NCI-H510A treated with DMSO at 0.1 percent for 48 hours (cell line): ENCODE results near the gene HNRNPM.
"Not testable (repeated sequence)": the region's sequence is repeated elsewhere in the genome, so short reads cannot be mapped to it uniquely, and the experiment has no call there.

Experiments used
- DNase-seq: peaks from one replicate; lab custom pipeline; 2025; lab: John Stamatoyannopoulos, UW

HNRNPM gene

GRCh38 chr19:8426283-8426682, 18.5 kb upstream of the HNRNPM start:
- DNase-seq, result no peak

GRCh38 chr19:8429044-8429443, 15.7 kb upstream of the HNRNPM start:
- no peak for DNase-seq

- DNase-seq, result no peak
Observed at GRCh38 chr19:8429826-8430225, 14.9 kb upstream of the HNRNPM start.

GRCh38 chr19:8430650-8431049, 14.1 kb upstream of the HNRNPM start:
- no peak for DNase-seq

GRCh38 chr19:8438236-8438635, 6.5 kb upstream of the HNRNPM start:
- DNase-seq, result no peak

GRCh38 chr19:8441725-8442544, 2.8 kb upstream of the HNRNPM start:
- DNase-seq, result no peak

GRCh38 chr19:8444140-8444676, 567 bp upstream of the HNRNPM start:
- not testable (repeated sequence) for DNase-seq

- DNase-seq, result no peak
Observed at GRCh38 chr19:8445488-8446001, 770 bp downstream of the HNRNPM start.

- DNase-seq, result no peak
Observed at GRCh38 chr19:8446061-8446709, 1.4 kb downstream of the HNRNPM start.

- no peak for DNase-seq
Observed at GRCh38 chr19:8449830-8450229, 5.1 kb downstream of the HNRNPM start.

GRCh38 chr19:8451377-8451776, 6.6 kb downstream of the HNRNPM start:
- no peak for DNase-seq

- DNase-seq, result no peak
Observed at GRCh38 chr19:8451885-8452284, 7.1 kb downstream of the HNRNPM start.

- no peak for DNase-seq
Observed at GRCh38 chr19:8452446-8453123, 7.8 kb downstream of the HNRNPM start.

GRCh38 chr19:8453616-8454015, 8.8 kb downstream of the HNRNPM start:
- no peak for DNase-seq

- no peak for DNase-seq
Observed at GRCh38 chr19:8454218-8454617, 9.4 kb downstream of the HNRNPM start.

- no peak for DNase-seq
Observed at GRCh38 chr19:8455018-8455417, 10.2 kb downstream of the HNRNPM start.

- DNase-seq, result no peak
Observed at GRCh38 chr19:8456064-8456463, 11.3 kb downstream of the HNRNPM start.

GRCh38 chr19:8457209-8457608, 12.4 kb downstream of the HNRNPM start:
- no peak for DNase-seq

- DNase-seq, result no peak
Observed at GRCh38 chr19:8457827-8458226, 13.1 kb downstream of the HNRNPM start.

- DNase-seq, result no peak
Observed at GRCh38 chr19:8458380-8458779, 13.6 kb downstream of the HNRNPM start.

GRCh38 chr19:8459095-8459494, 14.3 kb downstream of the HNRNPM start:
- no peak for DNase-seq

- no peak for DNase-seq
Observed at GRCh38 chr19:8459520-8460270, 14.9 kb downstream of the HNRNPM start.
